Measurements from ENCODE around the gene LYSMD2. TPM values are rescaled to one million over a fixed set of nuclear protein-coding genes. Genes with fewer than 3 reads are reported as not detected.

The LYSMD2 gene
- total and polyA plus RNA-seq, 9 of the 15 experiments (the other 6 are each of a cell fraction or from before 2014, with no cell fraction given), result 4.3 to 30.3 (median 9.8) TPM

GRCh38 chr15:51737522-51738305 lies at the start of gene LYSMD2 (continued):
- TF ChIP-seq TAF1 (IDR thresholded peaks at IDR 0.05; ENCODE audit: control insufficient read depth, extremely low read depth, insufficient read depth, low read length, severe bottlenecking) (no peak), RBM34 (IDR thresholded peaks at IDR 0.05; ENCODE audit: borderline replicate concordance, insufficient read depth, low read length) (0 out of 2 replicates have a peak, but pooled peaks have one; percentile 57), ZNF668 (CRISPR knock-in tag; IDR thresholded peaks at IDR 0.05) (no peak), E2F3 (CRISPR knock-in tag; IDR thresholded peaks at IDR 0.05) (0 out of 2 replicates have a peak, but pooled peaks have one; percentile 15), ATF1 (CRISPR knock-in tag; IDR thresholded peaks at IDR 0.05) (no peak), ATF1 (tag; IDR thresholded peaks at IDR 0.05) (peak; percentile 80), ZNF830 (CRISPR knock-in tag; IDR thresholded peaks at IDR 0.05) (no peak), TAF15 (IDR thresholded peaks at IDR 0.05; ENCODE audit: low read depth, low read length) (no peak), KDM5B (IDR thresholded peaks at IDR 0.05; ENCODE audit: insufficient replicate concordance, low read depth, low read length) (peak; percentile 35), RB1 (IDR thresholded peaks at IDR 0.05; ENCODE audit: low read depth) (peak; percentile 47; the same call in 1 of the 2 replicates), CHAMP1 (IDR thresholded peaks at IDR 0.05) (no peak), MTA3 (IDR thresholded peaks at IDR 0.05; ENCODE audit: borderline replicate concordance) (peak; percentile 34; the same call in 1 of the 2 replicates), HDAC8 (tag; IDR thresholded peaks at IDR 0.05) (peak; percentile 49; the same call in 1 of the 2 replicates), HSF4 (CRISPR knock-in tag; IDR thresholded peaks at IDR 0.05; ENCODE audit: borderline replicate concordance) (no peak), RBBP5 (IDR thresholded peaks at IDR 0.05; ENCODE audit: borderline replicate concordance, insufficient read depth, low read length, poor library complexity, severe bottlenecking) (peak; percentile 23), CREBBP (IDR thresholded peaks at IDR 0.05; ENCODE audit: low read depth, low read length) (no peak), CXXC5 (CRISPR knock-in tag; IDR thresholded peaks at IDR 0.05) (peak; percentile 67; the same call in 1 of the 2 replicates), E2F6 (IDR thresholded peaks at IDR 0.05; ENCODE audit: borderline replicate concordance in 1 of 2, extremely low read depth in 1 of 2, insufficient read depth in 1 of 2, insufficient read length in 1 of 2, low read depth in 1 of 2, low read length in 1 of 2, poor library complexity in 1 of 2, severe bottlenecking in 1 of 2) (peak in 1 of 2 experiments; percentile 48), DNMT1 (IDR thresholded peaks at IDR 0.05) (no peak), PHF8 (IDR thresholded peaks at IDR 0.05; ENCODE audit: borderline replicate concordance, low read length) (peak; percentile 54; the same call in 1 of the 2 replicates), E2F5 (CRISPR knock-in tag; IDR thresholded peaks at IDR 0.05) (no peak), NCOA1 (IDR thresholded peaks at IDR 0.05; ENCODE audit: low read depth) (no peak)
- TF ChIP-seq, protein P1, sequence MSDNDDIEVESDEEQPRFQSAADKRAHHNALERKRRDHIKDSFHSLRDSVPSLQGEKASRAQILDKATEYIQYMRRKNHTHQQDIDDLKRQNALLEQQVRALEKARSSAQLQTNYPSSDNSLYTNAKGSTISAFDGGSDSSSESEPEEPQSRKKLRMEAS (CRISPR knock-in tag; IDR thresholded peaks at IDR 0.05), result no peak

All from K562 (cell line).